Rectal smooth muscle tissue (tissue), 1 donor: ENCODE measurements around the gene ANKFN1.

Source experiments
- H3K27ac ChIP-seq: one replicate; pipeline ENCODE4 v1.7.0; 2013; ENCODE audit warnings: low read depth, low read length, inconsistent platforms
- H3K27me3 ChIP-seq: one replicate; pipeline ENCODE4 v1.7.0; 2013; ENCODE audit warnings: low read length; ENCODE audit not compliant: control insufficient read depth, insufficient read depth
- H3K36me3 ChIP-seq: one replicate; pipeline ENCODE4 v1.7.0; 2013; ENCODE audit warnings: low read length; ENCODE audit not compliant: control insufficient read depth, insufficient read depth
- H3K4me1 ChIP-seq: one replicate; pipeline ENCODE4 v1.7.0; 2013; ENCODE audit warnings: low read length; ENCODE audit not compliant: control insufficient read depth, insufficient read depth
- H3K4me3 ChIP-seq: one replicate; pipeline ENCODE4 v1.7.0; 2013; ENCODE audit warnings: low read length
- H3K9ac ChIP-seq: one replicate; pipeline ENCODE4 v1.7.0; 2013; ENCODE audit warnings: low read length

Gene ANKFN1

GRCh38 chr17:56424543-56425044, 271.3 kb downstream of the ANKFN1 start:
- Histone ChIP-seq H3K36me3 (no peaks in the 10 kb centered on the region), H3K4me3 (no peak overlapping the region), H3K27ac (no peak overlapping the region), H3K27me3 (no peaks in the 10 kb centered on the region), H3K9ac (no peak overlapping the region), H3K4me1 (no peaks in the 10 kb centered on the region)

GRCh38 chr17:56425483-56425882, 272.2 kb downstream of the ANKFN1 start:
- H3K27ac ChIP-seq = no peak overlapping the region
- H3K27me3 ChIP-seq = no peaks in the 10 kb centered on the region
- H3K9ac ChIP-seq = no peak overlapping the region
- H3K36me3 ChIP-seq = no peaks in the 10 kb centered on the region
- no peak overlapping the region for H3K4me3 ChIP-seq
- H3K4me1 ChIP-seq = no peaks in the 10 kb centered on the region

- H3K36me3 ChIP-seq = no peaks in the 10 kb centered on the region
- H3K4me3 ChIP-seq = no peak overlapping the region
- no peak overlapping the region for H3K9ac ChIP-seq
- H3K4me1 ChIP-seq = no peaks in the 10 kb centered on the region
- H3K27me3 ChIP-seq = no peaks in the 10 kb centered on the region
- no peak overlapping the region for H3K27ac ChIP-seq
Measured at GRCh38 chr17:56426901-56427300, 273.6 kb downstream of the ANKFN1 start.

- no peaks in the 10 kb centered on the region for H3K36me3 ChIP-seq
- no peak overlapping the region for H3K27ac ChIP-seq
- H3K9ac ChIP-seq = no peak overlapping the region
- no peaks in the 10 kb centered on the region for H3K4me1 ChIP-seq
- H3K4me3 ChIP-seq = no peak overlapping the region
- no peaks in the 10 kb centered on the region for H3K27me3 ChIP-seq
Measured at GRCh38 chr17:56431736-56432135, 278.5 kb downstream of the ANKFN1 start.

DNA sequence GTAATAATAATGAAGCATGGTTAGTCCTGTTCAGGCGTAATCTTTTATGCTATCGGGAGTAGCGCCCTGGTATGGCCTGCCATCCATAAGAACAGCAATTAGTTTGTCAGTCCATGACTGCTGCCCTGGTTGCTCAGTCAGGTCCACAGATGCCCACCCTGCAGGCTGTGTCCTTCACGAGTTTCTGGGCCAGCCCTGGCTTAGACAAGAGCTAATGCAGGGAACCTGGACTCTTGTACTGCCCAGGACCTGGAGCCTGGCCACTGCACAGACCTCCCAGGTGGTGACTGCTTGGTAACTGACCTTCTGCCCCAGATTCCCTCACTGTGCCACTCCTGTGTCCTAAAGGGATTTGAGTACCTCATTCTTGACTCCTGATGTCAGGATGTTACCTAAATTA, 279.2 kb downstream of the ANKFN1 start:
- Histone ChIP-seq H3K27me3 (no peaks in the 10 kb centered on the region), H3K36me3 (no peaks in the 10 kb centered on the region), H3K27ac (no peak overlapping the region), H3K4me1 (no peaks in the 10 kb centered on the region), H3K9ac (no peak overlapping the region), H3K4me3 (no peak overlapping the region)

- no peaks in the 10 kb centered on the region for H3K27me3 ChIP-seq
- no peak overlapping the region for H3K27ac ChIP-seq
- no peaks in the 10 kb centered on the region for H3K36me3 ChIP-seq
- no peak overlapping the region for H3K9ac ChIP-seq
- H3K4me1 ChIP-seq = no peaks in the 10 kb centered on the region
- no peak overlapping the region for H3K4me3 ChIP-seq
Measured at GRCh38 chr17:56434610-56435009, 281.3 kb downstream of the ANKFN1 start.

DNA sequence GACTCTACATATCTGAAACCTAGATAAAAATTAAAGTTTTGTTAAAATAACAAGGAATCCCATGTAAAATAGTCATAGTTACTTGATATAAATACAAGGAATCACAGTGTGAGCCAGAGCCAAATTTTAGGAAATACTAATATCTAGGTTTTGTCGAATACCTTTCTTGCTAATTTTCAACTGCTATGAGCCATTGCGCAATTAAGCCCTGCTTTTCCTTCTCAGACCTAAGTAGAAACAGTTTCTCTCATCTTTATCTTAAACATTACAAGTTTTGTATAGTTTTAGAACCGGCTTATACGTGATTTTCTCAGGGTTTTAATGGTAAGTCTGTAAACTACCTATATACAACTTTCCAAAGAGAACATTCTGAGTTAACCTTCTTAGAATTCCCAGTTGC, 282.9 kb downstream of the ANKFN1 start:
- H3K36me3 ChIP-seq = no peaks in the 10 kb centered on the region
- no peaks in the 10 kb centered on the region for H3K27me3 ChIP-seq
- no peak overlapping the region for H3K9ac ChIP-seq
- no peak overlapping the region for H3K4me3 ChIP-seq
- H3K4me1 ChIP-seq = no peaks in the 10 kb centered on the region
- no peak overlapping the region for H3K27ac ChIP-seq

GRCh38 chr17:56440419-56440818, 287.1 kb downstream of the ANKFN1 start:
- Histone ChIP-seq H3K27ac (no peak overlapping the region), H3K4me3 (no peak overlapping the region), H3K4me1 (no peaks in the 10 kb centered on the region), H3K27me3 (no peaks in the 10 kb centered on the region), H3K9ac (no peak overlapping the region), H3K36me3 (no peaks in the 10 kb centered on the region)

- Histone ChIP-seq H3K9ac (no peak overlapping the region), H3K27me3 (no peaks in the 10 kb centered on the region), H3K4me1 (no peaks in the 10 kb centered on the region), H3K27ac (no peak overlapping the region), H3K36me3 (no peaks in the 10 kb centered on the region), H3K4me3 (no peak overlapping the region)
Measured at GRCh38 chr17:56441308-56441707, 288.0 kb downstream of the ANKFN1 start.

- Histone ChIP-seq H3K27ac (no peak overlapping the region), H3K4me1 (no peaks in the 10 kb centered on the region), H3K9ac (no peak overlapping the region), H3K36me3 (no peaks in the 10 kb centered on the region), H3K27me3 (no peaks in the 10 kb centered on the region), H3K4me3 (no peak overlapping the region)
Measured at GRCh38 chr17:56445692-56446411, 292.6 kb downstream of the ANKFN1 start.

DNA sequence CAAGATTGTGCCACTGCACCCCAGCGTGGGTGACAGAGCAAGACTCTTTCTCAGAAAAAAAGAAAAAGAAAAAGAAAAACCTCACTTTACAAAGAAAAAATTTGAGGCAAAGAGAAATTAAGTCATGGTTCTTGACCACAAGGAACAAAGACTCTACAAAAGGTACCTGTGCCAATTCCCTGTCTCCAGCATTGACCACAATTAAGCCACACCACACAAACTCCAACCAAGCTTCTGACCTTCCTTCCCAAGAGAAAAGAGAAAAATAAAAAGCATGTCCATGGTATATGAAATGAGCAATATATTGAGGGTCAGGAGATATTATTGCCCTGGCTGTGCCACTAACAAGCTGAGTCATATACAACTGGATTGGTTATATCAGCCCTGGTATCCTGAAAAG, 293.9 kb downstream of the ANKFN1 start:
- no peak overlapping the region for H3K27ac ChIP-seq
- no peak overlapping the region for H3K9ac ChIP-seq
- H3K4me1 ChIP-seq = no peaks in the 10 kb centered on the region
- no peaks in the 10 kb centered on the region for H3K27me3 ChIP-seq
- H3K36me3 ChIP-seq = no peaks in the 10 kb centered on the region
- H3K4me3 ChIP-seq = no peak overlapping the region

- Histone ChIP-seq H3K36me3 (no peaks in the 10 kb centered on the region), H3K4me1 (no peaks in the 10 kb centered on the region), H3K4me3 (no peak overlapping the region), H3K9ac (no peak overlapping the region), H3K27ac (no peak overlapping the region), H3K27me3 (no peaks in the 10 kb centered on the region)
Measured at GRCh38 chr17:56448371-56448770, 295.1 kb downstream of the ANKFN1 start.

GRCh38 chr17:56449176-56449575, 295.9 kb downstream of the ANKFN1 start:
- no peak overlapping the region for H3K9ac ChIP-seq
- H3K4me1 ChIP-seq = no peaks in the 10 kb centered on the region
- no peak overlapping the region for H3K27ac ChIP-seq
- H3K27me3 ChIP-seq = no peaks in the 10 kb centered on the region
- no peaks in the 10 kb centered on the region for H3K36me3 ChIP-seq
- no peak overlapping the region for H3K4me3 ChIP-seq
